Dedifferentiated amniotic fluid mesenchymal stem cell (primary cell): Measurements from ENCODE around the gene POLR2J.

Experiments
- DNase-seq: peaks from one replicate; pipeline ENCODE4 v3.0.0-alpha.2; 2016; ENCODE audit errors: extremely low spot score

Gene POLR2J

GRCh38 chr7:102439963-102440795, 38.5 kb downstream of the POLR2J start:
- peak; percentile 57 for DNase-seq

- no peak for DNase-seq
These were observed 42.6 kb downstream of the POLR2J start for GRCh38 chr7:102436118-102436517.

GRCh38 chr7:102434039-102434486, 44.7 kb downstream of the POLR2J start:
- DNase-seq = no peak

GRCh38 chr7:102433219-102434038, 45.3 kb downstream of the POLR2J start, which contains the start of gene ORAI2:
ORAI2 (plus strand) TSS chr7:102433575; CDS start chr7:102438957, 5,382 bp downstream.
- peak; percentile 37 for DNase-seq

- DNase-seq = no peak
These were observed 46.1 kb downstream of the POLR2J start for GRCh38 chr7:102432442-102433218.

- DNase-seq = no peak
These were observed 47.0 kb downstream of the POLR2J start for GRCh38 chr7:102431617-102432298.

GRCh38 chr7:102429141-102429899, 49.4 kb downstream of the POLR2J start:
- no peak for DNase-seq

GRCh38 chr7:102427019-102427405, 51.7 kb downstream of the POLR2J start:
- DNase-seq = no peak

- no peak for DNase-seq
These were observed 52.3 kb downstream of the POLR2J start for GRCh38 chr7:102426268-102427018.

- DNase-seq = no peak
These were observed 53.0 kb downstream of the POLR2J start for GRCh38 chr7:102425639-102426267.

- no peak for DNase-seq
These were observed 53.9 kb downstream of the POLR2J start for GRCh38 chr7:102424787-102425218.

- no peak for DNase-seq
These were observed 54.6 kb downstream of the POLR2J start for GRCh38 chr7:102424129-102424551.
